ENCODE results near the gene PDE9A.
"Not testable (repeated sequence)": the region's sequence is repeated elsewhere in the genome, so short reads cannot be mapped to it uniquely, and the experiment has no call there.

The PDE9A gene

DNA sequence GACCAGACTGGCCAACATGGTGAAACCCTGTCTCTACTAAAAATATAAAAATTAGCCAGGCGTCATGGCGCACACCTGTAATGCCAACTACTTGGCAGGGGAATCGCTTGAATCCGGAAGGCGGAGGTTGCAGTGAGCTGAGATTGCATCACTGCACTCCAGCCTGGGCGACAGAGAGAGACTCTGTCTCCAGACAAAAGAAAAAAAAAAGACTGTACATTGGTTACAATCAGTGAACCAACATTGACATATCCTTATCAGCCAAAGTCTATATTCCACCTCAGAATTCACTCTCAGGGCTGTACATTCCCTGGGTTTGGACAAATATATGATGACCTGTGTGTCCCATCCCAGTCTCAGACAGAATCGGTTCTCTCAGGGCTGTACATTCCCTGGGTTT is 62.0 kb downstream of the PDE9A start:
- not testable (repeated sequence) for DNase-seq (ENCODE audit: low read depth)

GRCh38 chr21:42716074-42716473 is 62.7 kb downstream of the PDE9A start:
- no peak for DNase-seq (ENCODE audit: low read depth)

DNA sequence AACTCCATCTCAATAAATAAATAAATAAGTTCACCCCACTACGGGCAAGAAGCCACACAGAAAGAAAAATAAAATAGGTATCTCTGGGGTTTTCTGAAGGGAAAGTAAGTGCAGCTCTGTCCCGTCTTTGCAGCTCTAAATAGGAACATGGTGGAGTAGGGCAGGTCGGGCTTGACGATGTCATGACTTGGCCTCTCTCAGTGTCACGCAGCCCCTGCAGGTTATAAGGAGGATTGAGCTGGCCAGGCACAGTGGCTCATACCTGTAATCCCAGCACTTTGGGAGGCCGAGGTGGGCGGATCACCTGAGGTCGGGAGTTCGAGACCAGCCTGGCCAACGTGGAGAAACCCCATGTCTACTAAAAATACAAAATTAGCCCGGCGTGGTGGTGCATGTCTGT is 67.1 kb downstream of the PDE9A start:
- DNase-seq (ENCODE audit: low read depth), result not testable (repeated sequence)

- no peak for DNase-seq (ENCODE audit: low read depth)
Observed at GRCh38 chr21:42721341-42721824, 68.0 kb downstream of the PDE9A start.

DNA sequence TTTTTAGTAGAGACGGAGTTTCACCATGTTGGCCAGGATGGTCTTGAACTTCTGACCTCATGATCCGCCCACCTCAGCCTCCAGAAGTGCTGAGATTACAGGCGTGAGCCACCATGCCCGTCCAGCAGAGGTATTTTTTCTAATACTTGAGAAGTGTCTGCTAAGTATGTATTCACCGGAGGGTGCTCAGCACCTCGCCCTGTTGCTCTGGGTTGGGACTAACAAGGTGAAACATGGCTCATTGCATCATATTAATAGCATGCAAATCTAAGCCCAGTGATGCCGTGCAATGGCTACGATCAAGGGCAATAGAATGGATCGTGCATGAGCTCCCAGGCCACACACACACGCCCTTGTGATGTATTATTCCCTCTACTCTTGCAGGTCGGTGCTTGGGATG is 68.7 kb downstream of the PDE9A start:
- DNase-seq (ENCODE audit: low read depth), result no peak

- DNase-seq (ENCODE audit: low read depth), result no peak
Observed at GRCh38 chr21:42722808-42723473, 69.5 kb downstream of the PDE9A start.

DNA sequence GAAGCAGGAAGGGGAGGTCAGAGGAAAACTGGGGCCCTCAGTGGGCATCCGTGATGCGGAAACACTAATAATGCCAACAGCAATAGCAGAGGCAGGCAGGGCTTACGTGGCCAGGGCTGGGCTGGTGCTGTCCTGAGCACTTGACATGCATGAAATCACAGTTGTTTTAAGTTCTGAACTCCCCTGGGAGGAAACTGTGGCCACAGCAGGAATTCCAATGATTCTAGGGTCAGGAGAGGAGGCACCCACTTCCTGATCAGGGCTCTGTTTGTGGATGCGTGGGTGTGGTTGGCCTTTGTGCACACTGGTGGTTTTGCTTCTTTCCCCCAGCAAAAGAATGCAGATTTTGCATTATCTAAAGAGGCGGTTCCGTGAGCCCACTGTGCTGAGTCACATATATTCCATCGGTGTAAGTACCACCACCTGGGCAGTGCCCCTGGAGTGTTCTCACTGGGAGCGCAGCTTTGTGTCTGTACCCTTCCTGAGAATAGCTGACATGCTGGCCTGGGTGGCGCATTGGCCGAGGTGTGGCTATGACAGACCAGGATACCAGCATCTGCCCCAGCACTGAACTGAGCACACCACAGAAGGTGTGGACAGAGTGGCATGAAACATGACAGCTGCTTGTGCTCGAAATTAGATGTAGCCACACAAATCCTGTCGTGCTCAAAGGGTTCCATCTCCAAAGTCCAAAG is 71.0 kb downstream of the PDE9A start:
- no peak for DNase-seq (ENCODE audit: low read depth)

DNA sequence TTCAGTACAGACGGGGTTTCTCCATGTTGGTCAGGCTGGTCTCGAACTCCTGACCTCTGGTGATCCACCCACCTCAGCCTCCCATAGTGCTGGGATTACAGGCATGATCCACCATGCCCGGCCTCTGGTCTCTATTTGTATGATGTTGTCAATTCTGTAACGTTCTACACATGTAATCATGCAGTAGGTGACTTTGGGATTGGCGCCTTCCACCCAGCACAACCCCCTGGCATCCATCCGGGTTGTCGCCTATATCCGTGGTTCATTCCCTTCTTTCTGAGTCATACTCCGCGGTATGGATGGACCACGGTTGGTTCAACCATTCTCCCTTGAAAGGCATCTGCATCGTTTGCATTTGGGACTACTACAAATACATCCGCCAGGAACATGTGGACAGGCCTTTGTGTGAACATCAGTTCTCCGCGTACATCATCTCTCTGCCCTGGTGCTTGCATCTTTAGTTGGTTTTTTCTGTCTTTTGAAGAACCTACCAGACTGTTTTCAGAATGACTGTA is 72.1 kb downstream of the PDE9A start:
- no peak for DNase-seq (ENCODE audit: low read depth)

- no peak for DNase-seq (ENCODE audit: low read depth)
Observed at GRCh38 chr21:42731264-42732032, 78.0 kb downstream of the PDE9A start.

DNA sequence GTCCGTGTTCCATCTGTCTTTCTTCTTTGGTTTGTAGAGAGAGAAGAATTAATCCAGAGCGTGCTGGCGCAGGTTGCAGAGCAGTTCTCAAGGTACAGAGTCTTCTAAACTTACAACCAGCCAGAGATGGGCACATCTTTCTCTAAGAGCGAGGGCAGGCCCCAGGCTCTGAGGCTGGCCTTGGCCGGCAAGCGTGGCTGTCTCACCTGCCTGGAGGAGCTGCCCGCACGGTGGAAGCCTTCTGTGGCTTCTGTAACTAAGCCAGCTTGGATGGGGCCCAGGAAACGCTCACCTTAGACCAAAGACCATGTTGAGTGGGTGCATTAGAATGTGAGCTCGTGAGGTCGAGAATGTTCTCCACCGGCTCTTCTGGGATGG is 78.6 kb downstream of the PDE9A start:
- no peak for DNase-seq (ENCODE audit: low read depth)

- DNase-seq (ENCODE audit: low read depth), result no peak
Observed at GRCh38 chr21:42733037-42733627, 79.7 kb downstream of the PDE9A start.

DNA sequence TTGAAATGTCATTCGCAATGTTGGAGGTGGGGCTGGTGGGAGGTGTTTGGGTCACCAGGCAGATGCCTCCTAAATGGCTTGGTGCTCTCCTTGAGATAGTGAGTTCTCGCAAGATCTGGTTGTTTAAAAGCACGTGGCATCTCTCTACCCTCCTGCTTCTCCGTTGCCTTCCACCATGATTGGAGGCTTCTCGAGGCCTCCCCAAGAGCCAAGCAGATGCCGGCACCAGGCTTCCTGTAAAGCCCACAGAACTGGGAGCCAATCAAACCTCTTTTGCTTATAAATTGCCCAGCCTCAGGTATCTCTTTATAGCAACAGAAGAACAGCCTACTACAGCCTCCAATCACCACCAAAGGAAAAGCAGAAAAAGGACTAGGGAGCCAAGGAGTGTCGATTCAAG is 80.5 kb downstream of the PDE9A start:
- DNase-seq (ENCODE audit: low read depth), result no peak

- no peak for DNase-seq (ENCODE audit: low read depth)
Observed at GRCh38 chr21:42734323-42734971, 81.0 kb downstream of the PDE9A start.

DNA sequence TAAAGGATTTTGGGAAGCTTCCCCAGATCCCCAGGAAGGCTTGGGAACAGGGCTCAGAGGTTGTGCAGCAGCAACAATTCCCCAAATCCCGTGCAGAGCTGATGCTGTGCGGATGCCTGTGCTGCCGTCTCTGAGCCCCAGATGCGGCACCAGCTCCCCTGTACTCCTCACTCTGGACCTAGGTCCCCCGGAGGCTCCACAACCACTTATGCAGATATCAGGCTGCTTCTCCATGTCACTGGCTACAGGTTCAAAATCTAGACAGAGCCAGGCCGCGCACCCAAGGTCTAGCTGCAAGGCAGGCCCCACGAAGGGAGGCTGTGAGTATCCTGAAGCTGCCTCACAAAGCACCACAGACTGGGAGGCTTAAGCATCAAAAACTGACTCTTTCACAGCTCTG is 81.6 kb downstream of the PDE9A start:
- DNase-seq (ENCODE audit: low read depth), result no peak

DNA sequence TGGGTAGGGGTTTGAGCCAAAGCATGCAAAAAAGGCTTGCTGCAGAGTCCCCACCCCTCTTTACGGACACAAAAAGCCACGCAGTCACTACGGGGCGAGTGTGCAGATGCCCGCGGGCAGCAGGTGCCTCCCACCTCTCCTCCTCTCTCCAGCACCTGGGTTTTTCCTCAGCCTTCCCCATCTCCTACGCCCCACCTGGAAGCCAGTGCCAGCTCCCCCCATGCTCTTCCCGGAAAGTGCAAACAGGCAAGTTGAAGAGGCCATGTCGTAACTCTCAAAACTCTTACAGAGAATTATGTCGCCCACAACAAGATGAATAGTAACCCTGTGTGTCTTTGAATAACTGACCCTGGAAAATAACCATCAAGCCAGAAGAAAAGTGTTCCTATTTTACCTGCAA is 82.5 kb downstream of the PDE9A start:
- no peak for DNase-seq (ENCODE audit: low read depth)

DNA sequence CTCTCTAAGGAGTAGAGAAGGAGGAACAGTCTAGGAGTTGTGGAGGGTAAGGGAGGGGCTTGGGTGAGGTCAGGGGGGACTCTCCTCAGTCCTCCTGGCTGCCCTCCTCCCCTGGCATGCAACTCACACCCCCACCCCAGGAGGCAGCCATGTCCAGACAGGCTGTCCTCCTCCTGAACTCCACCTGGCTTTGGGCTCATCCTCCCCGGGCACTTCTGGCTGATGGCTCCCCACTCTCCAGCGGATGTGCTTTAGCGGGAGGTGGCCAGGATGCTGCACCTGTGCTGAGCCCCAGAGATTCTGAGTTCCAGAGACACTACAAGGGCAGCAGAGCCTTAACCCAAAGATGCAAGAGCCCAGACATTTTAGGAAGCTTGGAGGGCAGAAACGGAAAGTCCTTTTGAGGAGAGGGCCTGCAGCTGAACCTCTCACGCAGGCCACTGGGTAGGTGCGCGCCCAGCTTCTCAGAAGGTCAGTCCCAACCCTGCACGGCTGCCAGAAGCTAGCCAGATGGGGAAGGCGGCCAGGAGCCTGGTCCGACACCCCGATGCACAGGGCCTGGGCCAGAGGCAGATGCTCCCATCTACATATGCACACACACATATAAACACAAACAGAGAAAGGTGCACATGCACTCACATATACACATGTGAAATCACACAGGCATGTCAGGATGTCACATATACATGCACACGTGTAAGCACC is 83.4 kb downstream of the PDE9A start:
- DNase-seq (ENCODE audit: low read depth), result no peak

DNA sequence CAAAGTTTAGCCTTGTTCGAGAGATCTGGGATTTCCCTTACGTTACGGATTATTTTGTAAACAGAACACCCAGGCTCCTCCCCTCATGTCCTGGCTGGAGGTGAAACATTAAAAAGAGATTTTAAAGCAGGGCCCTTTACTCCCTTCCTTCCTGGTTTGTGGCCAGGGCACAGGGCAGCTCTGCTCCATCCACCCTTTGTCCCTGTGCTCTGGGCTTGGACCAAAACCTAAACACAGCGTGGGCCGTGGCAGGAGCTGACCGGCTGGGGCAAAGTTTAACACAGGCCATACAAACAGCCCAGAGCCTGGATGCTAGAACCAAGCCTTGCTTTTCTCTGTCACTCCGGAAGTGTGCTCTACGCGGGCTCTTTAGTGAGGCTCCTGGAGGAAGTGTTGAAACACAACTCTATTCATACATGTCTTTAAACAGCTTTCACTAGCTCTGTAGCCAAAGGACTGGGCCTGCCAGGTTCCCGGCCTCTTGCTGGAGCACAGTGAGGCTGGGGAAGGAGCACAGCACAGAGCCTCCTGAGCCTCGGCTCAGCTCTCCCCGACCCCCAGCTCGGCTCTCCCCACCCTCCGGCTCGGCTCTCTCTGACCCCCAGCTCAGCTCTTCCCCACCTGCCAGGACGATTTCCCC is 84.7 kb downstream of the PDE9A start:
- DNase-seq (ENCODE audit: low read depth), result no peak

DNA sequence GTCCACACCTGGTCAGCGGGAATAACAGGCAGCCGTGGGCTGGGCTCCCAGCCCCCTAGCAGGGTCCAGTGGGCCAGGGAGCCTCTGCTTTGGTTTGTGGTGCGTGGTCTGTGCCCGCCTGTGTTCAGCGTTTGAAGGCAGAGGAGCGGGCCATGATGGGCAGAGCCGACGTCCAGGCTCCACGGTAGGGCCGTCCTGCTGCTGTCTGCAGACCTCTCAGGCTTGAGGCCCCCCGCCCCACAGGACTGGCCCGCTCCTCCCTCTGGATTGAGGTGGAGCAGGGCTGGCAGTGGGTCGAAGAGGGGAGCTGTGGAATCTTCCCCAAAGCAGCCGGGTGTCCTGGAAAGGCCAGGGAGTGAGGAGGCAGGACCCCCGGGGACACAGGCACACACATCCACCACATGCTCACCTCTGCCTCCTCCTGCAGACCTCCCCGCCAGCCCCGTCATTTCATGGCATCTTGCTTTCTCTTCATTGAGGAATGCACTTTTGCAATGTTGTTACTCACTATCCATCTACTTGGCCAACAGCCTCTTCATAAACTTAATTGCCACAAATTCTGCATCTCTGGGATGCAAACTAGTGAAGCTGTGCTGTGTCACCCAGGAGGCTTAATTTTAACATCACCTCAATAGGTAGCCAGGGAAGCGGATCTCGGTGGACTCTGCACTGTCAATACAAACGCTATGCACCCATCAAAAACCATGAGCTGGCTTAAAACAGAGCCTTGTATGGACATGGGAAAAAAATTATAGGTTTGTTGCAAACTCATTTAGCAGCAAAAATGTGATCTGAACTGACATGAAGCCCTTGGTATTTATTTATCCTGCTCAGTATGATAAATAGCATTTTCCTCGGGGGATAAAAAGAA is 85.9 kb downstream of the PDE9A start:
- DNase-seq (ENCODE audit: low read depth), result no peak

DNA sequence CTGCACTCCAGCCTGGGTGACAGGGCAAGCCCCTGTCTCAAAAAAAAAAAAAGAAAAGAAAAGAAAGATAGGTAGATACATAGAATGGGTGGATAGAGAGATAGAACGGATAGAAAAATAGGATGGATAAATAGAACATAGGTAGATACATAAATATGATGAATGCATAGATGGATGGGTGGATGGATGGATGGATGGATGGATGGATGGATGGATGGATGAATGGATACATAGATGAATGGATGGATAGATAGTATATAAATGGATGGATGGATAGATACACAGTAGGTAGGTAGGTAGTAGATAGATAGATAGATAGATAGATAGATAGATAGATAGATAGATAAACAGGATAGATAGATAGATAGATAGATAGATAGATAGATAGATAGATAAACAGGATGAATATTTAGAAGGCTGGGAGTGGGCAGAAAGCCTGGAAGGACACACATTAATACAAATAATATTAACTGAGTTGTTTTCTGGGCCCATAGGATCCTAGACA is 87.0 kb downstream of the PDE9A start:
- DNase-seq (ENCODE audit: low read depth), result no peak

- DNase-seq (ENCODE audit: low read depth), result no peak
Observed at GRCh38 chr21:42741066-42741465, 87.6 kb downstream of the PDE9A start.

Measured in activated T-cell treated with anti-CD3 and anti-CD28 coated beads for 1 hour (primary cell).